K562 (cell line): Measurements from ENCODE around the gene RAP1GDS1. TPM values are rescaled to one million over a fixed set of nuclear protein-coding genes. Genes with fewer than 3 reads are reported as not detected.

Source experiments
- ATAC-seq: fragments of 200-7000 bp; cut with Tn5 transposase; 3 replicates; pipeline ENCODE4 v1.9.1; 2020; ENCODE audit warnings: moderate library complexity
- BruUV-seq: library from RNA; stranded (reverse); fragments of 400-500 nt; replicated peaks from 2 replicates; lab custom pipeline; 2021; lab: Mats Ljungman, UMichigan
- CTCF ChIA-PET: fragments of 300-600 bp; formaldehyde crosslinking; extraction: SDS; loops from one replicate; lab custom pipeline; 2021; ENCODE audit warnings: low intra/inter-chr PET ratio; lab: Yijun Ruan, JAX
- POLR2A ChIA-PET: fragments of 300-600, 350-650 bp; sonication (Branson Sonifier 250); formaldehyde crosslinking; extraction: SDS; loops from one replicate; lab custom pipeline; 2021; ENCODE audit warnings: antibody characterized with exemption, inconsistent platforms; lab: Yijun Ruan, JAX
- DNase-seq, 4 experiments: peaks; one replicate each; pipeline versions ENCODE4 v3.0.0 to v3.0.0-alpha.2; 2011 to 2018; ENCODE audit warnings: low spot score in 3 of 4, mixed read lengths in 3 of 4; ENCODE audit errors: extremely low read depth in 1 of 4
- FAIRE-seq: peaks from 2 replicates; lab custom pipeline; 2011; peaks lifted over from hg19 to GRCh38; lab: Jason Lieb, UNC
- H2AFZ ChIP-seq: 2 replicates; pipeline ENCODE4 v1.6.0; 2011; ENCODE audit warnings: low read depth, low read length, control low read depth, inconsistent platforms
- H3K27ac ChIP-seq: fragments of 200-600 bp; 3 replicates; pipeline ENCODE4 v1.8.0; 2011; ENCODE audit warnings: low read depth, mild to moderate bottlenecking, control low read depth, inconsistent platforms, low read length, moderate library complexity, mixed read lengths; ENCODE audit errors: extremely low read depth
- H3K27me3 ChIP-seq, 2 experiments: fragments of 300-600 bp in 1 of 2; 2 replicates in 1 of 2; 3 replicates in 1 of 2; pipeline versions ENCODE4 v1.6.0 to v1.8.0; 2011; ENCODE audit warnings: inconsistent platforms in 2 of 2, low read length in 2 of 2, mild to moderate bottlenecking in 1 of 2, mixed read lengths in 1 of 2, moderate library complexity in 1 of 2; ENCODE audit not compliant: control insufficient read depth in 2 of 2, insufficient read depth in 2 of 2
- H3K36me3 ChIP-seq: fragments of 300-600 bp; 3 replicates; pipeline ENCODE4 v1.8.0; 2011; ENCODE audit warnings: mild to moderate bottlenecking, low read length, inconsistent platforms; ENCODE audit not compliant: control insufficient read depth, insufficient read depth
- H3K4me1 ChIP-seq, 2 experiments: fragments of 200-600 bp in 1 of 2; replicated peaks in 1 of 2; 2 replicates in 1 of 2; 3 replicates in 1 of 2; pipeline versions ENCODE4 v1.5.1 to v1.8.0; 2011; ENCODE audit warnings: inconsistent platforms in 2 of 2, low read length in 2 of 2, mild to moderate bottlenecking in 1 of 2, mixed read lengths in 1 of 2, moderate library complexity in 1 of 2; ENCODE audit not compliant: control insufficient read depth in 2 of 2, insufficient read depth in 2 of 2
- H3K4me2 ChIP-seq: 2 replicates; pipeline ENCODE4 v1.6.1; 2011; ENCODE audit warnings: low read length, control low read depth, inconsistent platforms, mixed read lengths; ENCODE audit not compliant: insufficient read depth
- H3K4me3 ChIP-seq: fragments of 200-600 bp; sonication (generic), shearing (Covaris generic); 2 replicates; pipeline ENCODE4 v1.5.1; 2016; ENCODE audit warnings: control low read depth, inconsistent platforms
- H3K79me2 ChIP-seq: fragments of 200-600 bp; 3 replicates; pipeline ENCODE4 v1.8.0; 2011; ENCODE audit warnings: low read length, inconsistent platforms; ENCODE audit not compliant: control insufficient read depth, insufficient read depth
- H3K9ac ChIP-seq, 2 experiments: 2 replicates each; pipeline versions ENCODE4 v1.6.0 to v1.6.1; 2011; ENCODE audit warnings: low read depth in 2 of 2, low read length in 2 of 2, control low read depth in 1 of 2, inconsistent platforms in 1 of 2, mild to moderate bottlenecking in 1 of 2, mixed read lengths in 1 of 2; ENCODE audit not compliant: insufficient read depth in 1 of 2
- H3K9me1 ChIP-seq: one replicate; pipeline ENCODE4 v1.6.0; 2011; ENCODE audit warnings: inconsistent platforms, mild to moderate bottlenecking, low read length, moderate library complexity; ENCODE audit not compliant: control insufficient read depth, insufficient read depth
- H3K9me3 ChIP-seq: replicated peaks from 2 replicates; pipeline ENCODE4 v1.5.1; 2011; ENCODE audit warnings: low read depth, low read length, inconsistent platforms; ENCODE audit not compliant: control insufficient read depth, insufficient read depth
- H4K20me1 ChIP-seq: replicated peaks from 2 replicates; pipeline ENCODE4 v1.6.1; 2011; ENCODE audit warnings: low read length, inconsistent platforms, mixed read lengths; ENCODE audit not compliant: control insufficient read depth, insufficient read depth
- ETV1 ChIP-seq: fragments of 450-650 bp; conservative IDR thresholded peaks from 2 replicates; pipeline ENCODE4 v1.6.1; 2016; ENCODE audit warnings: missing genetic modification characterization, control low read depth, low read depth, missing compliant biosample characterization
- HSF4 ChIP-seq: fragments of 250-450 bp; sonication (Bioruptor Pico); IDR thresholded peaks from 2 replicates; pipeline ENCODE4 v2.1.2; 2022; ENCODE audit warnings: mild to moderate bottlenecking, moderate library complexity, borderline replicate concordance
- JUNB ChIP-seq: fragments of 450-650 bp; formaldehyde crosslinking; conservative IDR thresholded peaks from 2 replicates; pipeline ENCODE4 v1.4.0; 2020; ENCODE audit warnings: mild to moderate bottlenecking
- KDM5B ChIP-seq: fragments of 200-600 bp; sonication (generic); IDR thresholded peaks from 2 replicates; pipeline ENCODE4 v1.6.1; 2012; ENCODE audit warnings: low read depth, mild to moderate bottlenecking, moderate library complexity, low read length, control low read depth, inconsistent platforms; ENCODE audit not compliant: insufficient replicate concordance
- SMARCA4 ChIP-seq: fragments of 450-650 bp; IDR thresholded peaks from 2 replicates; pipeline ENCODE4 v1.6.1; 2016
- ZNF121 ChIP-seq: sonication (generic); formaldehyde crosslinking; conservative IDR thresholded peaks from 2 replicates; pipeline ENCODE4 v1.8.0; 2022; ENCODE audit warnings: missing genetic modification reagents
- ZNF717 ChIP-seq: fragments of 250-450 bp; sonication (Bioruptor Pico); IDR thresholded peaks from 2 replicates; pipeline ENCODE4 v1.5.0; 2021
- ZNF830 ChIP-seq: fragments of 250-450 bp; sonication (Bioruptor Pico); IDR thresholded peaks from 2 replicates; pipeline ENCODE4 v1.5.0; 2021; ENCODE audit warnings: mild to moderate bottlenecking
- WGBS: fragments of 100-300 bp; shearing (Covaris generic); methylation state at CpG from one replicate; pipeline ENCODE4 v1.1.6; 2016; ENCODE audit warnings: low coverage, mixed read lengths; ENCODE audit not compliant: insufficient coverage; ENCODE audit errors: missing lambda C conversion rate; 5-methylcytosine and 5-hydroxymethylcytosine counted together
- in situ Hi-C: fragments of 300-500 bp; cut with MboI; formaldehyde crosslinking; loops from 4 replicates; pipeline ENCODE4 v1.15.0; 2018; ENCODE audit warnings: inconsistent platforms, mixed read lengths
- intact Hi-C: fragments of 100-400 bp; cut with micrococcal nuclease; formaldehyde crosslinking; loops from 2 replicates; pipeline ENCODE4 v1.14.2; 2022
- polyA plus RNA-seq, 8 experiments: library from polyadenylated mRNA; depleted of rRNA in 4 of 8; stranded (reverse) in 5 of 8; unstranded in 3 of 8; fragments of >200 nt; fragmentation: Nextera tagmentation in 2 of 8; fragmentation: Illumina TruSeq in 1 of 8; extraction: Ambion mirVana in 2 of 8; extraction: Trizol in 1 of 8; gene quantifications; 2 replicates each; pipeline versions ENCODE4 v1.2.1 to v1.2.3, GENCODE V29; 2011 to 2014; ENCODE audit warnings: inconsistent platforms in 1 of 8, missing spikeins in 1 of 8
- total RNA-seq, 7 experiments: library from RNA; depleted of rRNA in 6 of 7; stranded (reverse); fragments of >200 nt in 6 of 7; fragmentation: Illumina TruSeq in 2 of 7; extraction: Trizol in 2 of 7; gene quantifications; 2 replicates each; pipeline versions ENCODE4 v1.2.1 to v1.2.3, GENCODE V29; 2011 to 2021; ENCODE audit warnings: low replicate concordance in 1 of 7
- TF ChIP-seq, protein P1 (sequence below), 2 experiments: fragments of 250-450 bp in 1 of 2; fragments of 450-650 bp in 1 of 2; sonication (Bioruptor Pico) in 1 of 2; IDR thresholded peaks; 2 replicates each; pipeline versions ENCODE4 v1.6.1 to v1.8.0; 2016 to 2021; ENCODE audit warnings: mild to moderate bottlenecking in 2 of 2, moderate library complexity in 2 of 2, missing compliant biosample characterization in 1 of 2, missing genetic modification characterization in 1 of 2
- TF ChIP-seq, protein P2 (sequence below): sonication (generic); formaldehyde crosslinking; IDR thresholded peaks from 2 replicates; pipeline ENCODE4 v1.8.1; 2023; ENCODE audit warnings: mild to moderate bottlenecking, missing genetic modification reagents
- TF ChIP-seq, protein P3 (sequence below): fragments of 450-650 bp; IDR thresholded peaks from 2 replicates; pipeline ENCODE4 v1.6.1; 2016; ENCODE audit warnings: mild to moderate bottlenecking

The RAP1GDS1 gene
- total and polyA plus RNA-seq, 9 of the 15 experiments (the other 6 are each of a cell fraction or from before 2014, with no cell fraction given) = 27.2 to 55.6 (median 31.5) TPM

GRCh38 chr4:98448908-98449307 lies 187.7 kb downstream of the RAP1GDS1 start:
- TF ChIP-seq ZNF830 (CRISPR knock-in tag) (no peak), JUNB (CRISPR knock-in tag) (no peak), ZNF121 (CRISPR knock-in tag) (no peak)
- TF ChIP-seq, all 486 proteins: peak for 0
- Histone ChIP-seq H3K79me2 (no peaks in the 10 kb centered on the region), H3K27ac (no peak overlapping the region), H3K9ac (no peak overlapping the region), H3K9me1 (no peaks in the 10 kb centered on the region), H3K27me3 (no peaks in the 10 kb centered on the region), H3K36me3 (no peaks in the 10 kb centered on the region; the same call in 2 of the 3 replicates), H2AFZ (no peak overlapping the region), H3K4me1 (no peaks in the 10 kb centered on the region; a peak in 1 of 5 replicates), H3K4me3 (no peak overlapping the region), H3K4me2 (no peak overlapping the region), H4K20me1 (no peaks in the 10 kb centered on the region), H3K9me3 (no peaks in the 10 kb centered on the region)
- intact Hi-C loops = no loop called here
- no peak for ATAC-seq
- DNase-seq = no peak
- POLR2A ChIA-PET = interaction anchor here (1.0 kb wide), 1 partner anchor 239 kb away, joined by 3 read pairs; no protein-coding TSS in a partner anchor
- CTCF ChIA-PET = no interaction called here
- BruUV-seq = no TSS peak
- FAIRE-seq = no peak
- in situ Hi-C loops = no loop called here

DNA sequence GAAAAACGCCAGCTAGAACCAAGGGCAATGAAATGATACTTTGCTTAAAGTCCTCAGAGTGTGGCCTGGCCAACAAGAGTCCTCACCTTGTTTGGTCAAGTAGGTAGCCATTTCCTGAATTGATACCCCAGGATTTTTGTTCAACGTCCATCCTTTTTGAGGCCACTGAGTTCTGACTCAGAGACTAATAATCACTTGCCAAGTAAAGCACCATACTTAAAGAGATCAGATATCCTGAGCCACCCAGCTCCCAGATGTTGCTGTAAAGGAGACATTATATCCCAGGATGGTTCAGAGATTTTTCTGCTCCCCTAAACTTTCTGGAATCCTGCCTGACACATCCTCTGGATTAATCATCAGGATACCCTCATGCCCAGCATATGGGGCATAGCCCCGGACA lies 190.9 kb downstream of the RAP1GDS1 start:
- CTCF ChIA-PET = no interaction called here
- TF ChIP-seq ETV1 (tag) (no peak), KDM5B (no peak), SMARCA4 (no peak), ZNF717 (CRISPR knock-in tag) (no peak), HSF4 (CRISPR knock-in tag) (no peak)
- TF ChIP-seq, protein P1, sequence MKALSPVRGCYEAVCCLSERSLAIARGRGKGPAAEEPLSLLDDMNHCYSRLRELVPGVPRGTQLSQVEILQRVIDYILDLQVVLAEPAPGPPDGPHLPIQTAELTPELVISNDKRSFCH (CRISPR knock-in tag; IDR thresholded peaks at IDR 0.05) = no peak
- TF ChIP-seq, protein P1 (tag; IDR thresholded peaks at IDR 0.05) = no peak
- TF ChIP-seq, protein P2, sequence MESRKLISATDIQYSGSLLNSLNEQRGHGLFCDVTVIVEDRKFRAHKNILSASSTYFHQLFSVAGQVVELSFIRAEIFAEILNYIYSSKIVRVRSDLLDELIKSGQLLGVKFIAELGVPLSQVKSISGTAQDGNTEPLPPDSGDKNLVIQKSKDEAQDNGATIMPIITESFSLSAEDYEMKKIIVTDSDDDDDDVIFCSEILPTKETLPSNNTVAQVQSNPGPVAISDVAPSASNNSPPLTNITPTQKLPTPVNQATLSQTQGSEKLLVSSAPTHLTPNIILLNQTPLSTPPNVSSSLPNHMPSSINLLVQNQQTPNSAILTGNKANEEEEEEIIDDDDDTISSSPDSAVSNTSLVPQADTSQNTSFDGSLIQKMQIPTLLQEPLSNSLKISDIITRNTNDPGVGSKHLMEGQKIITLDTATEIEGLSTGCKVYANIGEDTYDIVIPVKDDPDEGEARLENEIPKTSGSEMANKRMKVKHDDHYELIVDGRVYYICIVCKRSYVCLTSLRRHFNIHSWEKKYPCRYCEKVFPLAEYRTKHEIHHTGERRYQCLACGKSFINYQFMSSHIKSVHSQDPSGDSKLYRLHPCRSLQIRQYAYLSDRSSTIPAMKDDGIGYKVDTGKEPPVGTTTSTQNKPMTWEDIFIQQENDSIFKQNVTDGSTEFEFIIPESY (CRISPR knock-in tag) = no peak
- TF ChIP-seq, protein P3, sequence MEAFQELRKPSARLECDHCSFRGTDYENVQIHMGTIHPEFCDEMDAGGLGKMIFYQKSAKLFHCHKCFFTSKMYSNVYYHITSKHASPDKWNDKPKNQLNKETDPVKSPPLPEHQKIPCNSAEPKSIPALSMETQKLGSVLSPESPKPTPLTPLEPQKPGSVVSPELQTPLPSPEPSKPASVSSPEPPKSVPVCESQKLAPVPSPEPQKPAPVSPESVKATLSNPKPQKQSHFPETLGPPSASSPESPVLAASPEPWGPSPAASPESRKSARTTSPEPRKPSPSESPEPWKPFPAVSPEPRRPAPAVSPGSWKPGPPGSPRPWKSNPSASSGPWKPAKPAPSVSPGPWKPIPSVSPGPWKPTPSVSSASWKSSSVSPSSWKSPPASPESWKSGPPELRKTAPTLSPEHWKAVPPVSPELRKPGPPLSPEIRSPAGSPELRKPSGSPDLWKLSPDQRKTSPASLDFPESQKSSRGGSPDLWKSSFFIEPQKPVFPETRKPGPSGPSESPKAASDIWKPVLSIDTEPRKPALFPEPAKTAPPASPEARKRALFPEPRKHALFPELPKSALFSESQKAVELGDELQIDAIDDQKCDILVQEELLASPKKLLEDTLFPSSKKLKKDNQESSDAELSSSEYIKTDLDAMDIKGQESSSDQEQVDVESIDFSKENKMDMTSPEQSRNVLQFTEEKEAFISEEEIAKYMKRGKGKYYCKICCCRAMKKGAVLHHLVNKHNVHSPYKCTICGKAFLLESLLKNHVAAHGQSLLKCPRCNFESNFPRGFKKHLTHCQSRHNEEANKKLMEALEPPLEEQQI = no peak

More for the DNA sequence above, 190.9 kb downstream of the RAP1GDS1 start:
- Histone ChIP-seq H3K36me3 (no peaks in the 10 kb centered on the region), H3K9me1 (no peaks in the 10 kb centered on the region), H4K20me1 (no peaks in the 10 kb centered on the region), H2AFZ (no peak overlapping the region), H3K4me3 (no peak overlapping the region), H3K27me3 (no peaks in the 10 kb centered on the region), H3K79me2 (no peaks in the 10 kb centered on the region), H3K4me1 (no peaks in the 10 kb centered on the region; a peak in 1 of 5 replicates), H3K27ac (no peak overlapping the region), H3K9ac (no peak overlapping the region), H3K9me3 (no peaks in the 10 kb centered on the region), H3K4me2 (no peak overlapping the region)
- DNase-seq = no peak
- 4% methylated on average over 3 of the region's 3 CpGs for WGBS
- BruUV-seq = no TSS peak
- in situ Hi-C loops (loop anchor here (25.0 kb wide), 1 partner anchor 960 kb away; no protein-coding TSS in a partner anchor), intact Hi-C loops (no loop called here)
- FAIRE-seq = no peak
- no peak for ATAC-seq
- POLR2A ChIA-PET = interaction anchor here (0.6 to 0.8 kb wide), 2 partner anchors 10 to 175 kb away, joined by 3 to 4 read pairs; no protein-coding TSS in a partner anchor
